IMR-90 (cell line): Measurements from ENCODE around the gene TGDS. TPM values are rescaled to one million over a fixed set of nuclear protein-coding genes. Genes with fewer than 3 reads are reported as not detected.

Experiments
- ATAC-seq: fragments of 200-7000 bp; cut with Tn5 transposase; 2 replicates; pipeline ENCODE4 v1.9.1; 2020; ENCODE audit warnings: low read depth, mild to moderate bottlenecking, moderate library complexity
- Bru-seq: library from RNA; stranded (reverse); fragments of 400-500 nt; gene quantifications from one replicate; lab custom pipeline; 2021; lab: Mats Ljungman, UMichigan
- BruChase-seq, 2 experiments: library from RNA; stranded (reverse); fragments of 400-500 nt; gene quantifications; one replicate each; lab custom pipeline; 2021; lab: Mats Ljungman, UMichigan
- BruUV-seq: library from RNA; stranded (reverse); fragments of 400-500 nt; replicated peaks from 2 replicates; lab custom pipeline; 2021; lab: Mats Ljungman, UMichigan
- CTCF ChIA-PET: fragments of 300-600 bp; formaldehyde crosslinking; extraction: SDS; loops from one replicate; lab custom pipeline; 2021; ENCODE audit warnings: antibody characterized with exemption; lab: Yijun Ruan, JAX
- POLR2A ChIA-PET: fragments of 300-600 bp; sonication (Branson Sonifier 250); formaldehyde crosslinking; loops from one replicate; lab custom pipeline; 2022; ENCODE audit warnings: antibody characterized with exemption; ENCODE audit not compliant: unreplicated experiment; lab: Charles Lee
- DNase-seq: peaks from one replicate; pipeline ENCODE4 v3.0.0; 2013
- H2AFZ ChIP-seq: replicated peaks from 2 replicates; pipeline ENCODE3; 2013; ENCODE audit warnings: low read length, mild to moderate bottlenecking; ENCODE audit not compliant: poor library complexity
- H2AK5ac ChIP-seq: 2 replicates; pipeline ENCODE4 v1.6.1; 2013; ENCODE audit warnings: low read depth, low read length, inconsistent platforms
- H2AK9ac ChIP-seq: replicated peaks from 2 replicates; pipeline ENCODE3; 2013; ENCODE audit warnings: mild to moderate bottlenecking, low read depth, low read length, moderate library complexity; ENCODE audit not compliant: poor library complexity
- H2BK120ac ChIP-seq: 2 replicates; pipeline ENCODE4 v1.6.1; 2013; ENCODE audit warnings: low read depth, low read length, inconsistent platforms
- H2BK15ac ChIP-seq: 3 replicates; pipeline ENCODE4 v1.6.1; 2013; ENCODE audit warnings: low read depth, low read length, inconsistent platforms
- H2BK20ac ChIP-seq: 2 replicates; pipeline ENCODE4 v1.6.1; 2013; ENCODE audit warnings: low read depth, mild to moderate bottlenecking, inconsistent platforms, low read length, moderate library complexity
- H2BK5ac ChIP-seq: 2 replicates; pipeline ENCODE4 v1.6.1; 2013; ENCODE audit warnings: mild to moderate bottlenecking, low read depth, low read length, inconsistent platforms; ENCODE audit not compliant: poor library complexity, severe bottlenecking
- H3K14ac ChIP-seq: replicated peaks from 2 replicates; pipeline ENCODE4 v1.6.1; 2013; ENCODE audit warnings: low read depth, low read length, inconsistent platforms
- H3K18ac ChIP-seq: 2 replicates; pipeline ENCODE4 v1.6.1; 2013; ENCODE audit warnings: low read depth, low read length, control low read depth
- H3K23ac ChIP-seq: 2 replicates; pipeline ENCODE4 v1.6.1; 2013; ENCODE audit warnings: low read depth, low read length, inconsistent platforms
- H3K27ac ChIP-seq: 2 replicates; pipeline ENCODE4 v1.5.1; 2013; ENCODE audit warnings: mild to moderate bottlenecking, control low read depth, low read length; ENCODE audit not compliant: insufficient read depth
- H3K27me3 ChIP-seq: 2 replicates; pipeline ENCODE4 v1.6.1; 2013; ENCODE audit warnings: low read length; ENCODE audit not compliant: control insufficient read depth, insufficient read depth
- H3K36me3 ChIP-seq: 2 replicates; pipeline ENCODE4 v1.6.1; 2013; ENCODE audit warnings: low read length, mixed read lengths; ENCODE audit not compliant: control insufficient read depth, insufficient read depth
- H3K4ac ChIP-seq: 2 replicates; pipeline ENCODE4 v1.6.1; 2013; ENCODE audit warnings: low read depth, low read length, inconsistent platforms
- H3K4me1 ChIP-seq: 2 replicates; pipeline ENCODE4 v1.6.1; 2013; ENCODE audit warnings: low read length, mixed read lengths; ENCODE audit not compliant: control insufficient read depth, insufficient read depth
- H3K4me2 ChIP-seq: 2 replicates; pipeline ENCODE4 v1.6.1; 2013; ENCODE audit warnings: low read depth, mild to moderate bottlenecking, control low read depth, low read length, moderate library complexity
- H3K4me3 ChIP-seq: 2 replicates; pipeline ENCODE4 v1.5.1; 2013; ENCODE audit warnings: low read depth, mild to moderate bottlenecking, control low read depth, low read length, moderate library complexity; ENCODE audit not compliant: insufficient read depth
- H3K56ac ChIP-seq: 2 replicates; pipeline ENCODE4 v1.6.1; 2013; ENCODE audit warnings: low read length, inconsistent platforms; ENCODE audit not compliant: insufficient read depth; ENCODE audit errors: extremely low read depth
- H3K79me1 ChIP-seq, 2 experiments: 2 replicates each; pipeline ENCODE4 v1.6.1; 2013; ENCODE audit warnings: low read length in 2 of 2, inconsistent platforms in 1 of 2, low read depth in 1 of 2
- H3K9ac ChIP-seq: 2 replicates; pipeline ENCODE4 v1.6.1; 2013; ENCODE audit warnings: low read depth, low read length, control low read depth
- H3K9me1 ChIP-seq: 2 replicates; pipeline ENCODE4 v1.6.1; 2013; ENCODE audit warnings: low read length, inconsistent platforms; ENCODE audit not compliant: insufficient read depth
- H3K9me3 ChIP-seq: 2 replicates; pipeline ENCODE4 v1.6.1; 2013; ENCODE audit warnings: low read length; ENCODE audit not compliant: control insufficient read depth, insufficient read depth
- H4K20me1 ChIP-seq: 2 replicates; pipeline ENCODE4 v1.6.1; 2013; ENCODE audit warnings: low read length, inconsistent platforms; ENCODE audit not compliant: insufficient read depth
- H4K5ac ChIP-seq: 2 replicates; pipeline ENCODE4 v1.6.1; 2013; ENCODE audit warnings: mild to moderate bottlenecking, low read depth, low read length, control low read depth
- H4K8ac ChIP-seq, 2 experiments: 2 replicates each; pipeline ENCODE4 v1.6.1; 2013; ENCODE audit warnings: low read depth in 2 of 2, low read length in 2 of 2, control low read depth in 1 of 2, inconsistent platforms in 1 of 2
- H4K91ac ChIP-seq: 2 replicates; pipeline ENCODE4 v1.6.1; 2013; ENCODE audit warnings: low read depth, low read length, inconsistent platforms; ENCODE audit not compliant: insufficient read depth
- BHLHE40 ChIP-seq: fragments of 150-350 bp; IDR thresholded peaks from 2 replicates; pipeline ENCODE4 v1.6.1; 2016; ENCODE audit warnings: mild to moderate bottlenecking, low read depth, low read length
- MAZ ChIP-seq: IDR thresholded peaks from 2 replicates; pipeline ENCODE4 v1.6.1; 2012; ENCODE audit warnings: low read depth, mild to moderate bottlenecking, low read length, improper control_type of control experiment, moderate library complexity, borderline replicate concordance
- MXI1 ChIP-seq: IDR thresholded peaks from 2 replicates; pipeline ENCODE4 v1.6.1; 2012; ENCODE audit warnings: low read depth, mild to moderate bottlenecking, low read length, moderate library complexity, borderline replicate concordance
- POLR2A ChIP-seq: IDR thresholded peaks from 2 replicates; pipeline ENCODE4 v1.6.1; 2012; ENCODE audit warnings: mild to moderate bottlenecking, low read depth, low read length
- WGBS, 2 experiments: methylation state at CpG; one replicate each; pipeline versions ENCODE4 v1.1.5 to v1.1.7; 2013; ENCODE audit warnings: missing lambda C conversion rate in 2 of 2; ENCODE audit not compliant: insufficient read length in 1 of 2; ENCODE audit errors: extremely low coverage in 2 of 2; 5-methylcytosine and 5-hydroxymethylcytosine counted together
- dilution Hi-C: fragments of 300-500 bp; cut with HindIII; formaldehyde crosslinking; loops from one replicate; pipeline ENCODE4 v1.14.3; 2018; ENCODE audit warnings: low sequenced_read_pairs; ENCODE audit not compliant: unreplicated experiment
- in situ Hi-C: fragments of 300-500 bp; cut with MboI; formaldehyde crosslinking; loops from 3 replicates; pipeline ENCODE4 v1.14.3; 2019; ENCODE audit warnings: low sequenced_read_pairs, inconsistent platforms, mixed read lengths
- intact Hi-C: fragments of 100-400 bp; cut with micrococcal nuclease; formaldehyde crosslinking; loops from 2 replicates; pipeline ENCODE4 v1.10.0; 2022
- long read RNA-seq: library from polyadenylated mRNA; unstranded; transcript quantifications from one replicate; pipeline ENCODE4 v2.0.0, GENCODE V29; 2021; ENCODE audit not compliant: unreplicated experiment
- polyA plus RNA-seq, 3 experiments: library from polyadenylated mRNA; depleted of rRNA; stranded (reverse); fragments of >200 nt; gene quantifications; 2 replicates each; pipeline ENCODE4 v1.2.3, GENCODE V29; 2012; ENCODE audit warnings: low replicate concordance in 1 of 3
- total RNA-seq: library from RNA; depleted of rRNA; stranded (reverse); fragments of >200 nt; gene quantifications from 2 replicates; pipeline ENCODE4 v1.2.3, GENCODE V29; 2012; rRNA removed

The TGDS gene
- total RNA-seq = 15.6 and 17.8 TPM in 2 replicates
- polyA plus RNA-seq (2012; rRNA removed) = 8.0 and 9.6 TPM in 2 replicates
- 1.8 and 2.5 TPM in 2 replicates for polyA plus RNA-seq (2012; cell fraction: cytosol; rRNA removed)
- 2.3 and 14.5 TPM in 2 replicates for polyA plus RNA-seq (2012; cell fraction: nucleus; rRNA removed; ENCODE audit: low replicate concordance)
- Bru-seq, nascent RNA = percentile 75 among the genes with signal in this experiment
- percentile 62 among the genes with signal in this experiment for BruChase-seq, experiment 1, labeled RNA remaining after a 6-hour chase
- BruChase-seq, experiment 2, labeled RNA remaining after a 2-hour chase = percentile 68 among the genes with signal in this experiment
- long read RNA-seq, transcript TGDS-201 (12 exons, 1,905 nt) = major isoform, 8 of 11 reads
- long read RNA-seq, partial matches to known transcripts = 2 of 11 reads
- long read RNA-seq, other reads (novel, unspliced or antisense) = 1 of 11 reads

GRCh38 chr13:94595950-94596574, at the start of gene TGDS:
Gene TGDS, minus strand, starts transcription at chr13:94596152. Its CDS starts 16 bp downstream, at chr13:94596136.
- Histone ChIP-seq H3K79me1 (peaks cover 16 to 31% of the 10 kb centered on the region in 2 experiments), H3K9me3 (no peaks in the 10 kb centered on the region), H2AK5ac (peak within 1 kb of the TSS; percentile 39), H2BK120ac (peak within 1 kb of the TSS; percentile 41), H2BK20ac (no peak within 1 kb of the TSS), H3K4ac (peak within 1 kb of the TSS; percentile 81), H4K8ac (peak within 1 kb of the TSS; percentile 51 to 86), H3K14ac (peak within 1 kb of the TSS; percentile 84), H3K36me3 (peaks cover 6% of the 10 kb centered on the region; the same call in 1 of the 2 replicates), H2AFZ (peak within 1 kb of the TSS; percentile 88), H3K56ac (peak within 1 kb of the TSS; percentile 84), H2BK15ac (no peak within 1 kb of the TSS), H3K4me2 (peak within 1 kb of the TSS; percentile 90), H3K4me1 (peaks cover 9% of the 10 kb centered on the region), H3K4me3 (peak within 1 kb of the TSS; percentile 63), H4K91ac (peak within 1 kb of the TSS; percentile 62), H2AK9ac (peak within 1 kb of the TSS; percentile 31), H3K23ac (peak within 1 kb of the TSS; percentile 80), H3K18ac (peak within 1 kb of the TSS; percentile 4; the same call in 1 of the 2 replicates), H3K27ac (peak within 1 kb of the TSS; percentile 70), H4K5ac (peak within 1 kb of the TSS; percentile 61), H3K9me1 (peaks cover 9% of the 10 kb centered on the region; the same call in 1 of the 2 replicates), H3K27me3 (no peaks in the 10 kb centered on the region), H2BK5ac (peak within 1 kb of the TSS; percentile 34), H4K20me1 (no peaks in the 10 kb centered on the region), H3K9ac (peak within 1 kb of the TSS; percentile 89)
- dilution Hi-C loops (no loop called here), intact Hi-C loops (loop anchor here (1.0 kb wide), 1 partner anchor 47 kb away; no protein-coding TSS in a partner anchor), in situ Hi-C loops (no loop called here)
- ATAC-seq (peak; percentile 97), DNase-seq (peak; percentile 91)
- CTCF ChIA-PET = interaction anchor here (1.0 to 1.4 kb wide), 2 partner anchors 10 to 22 kb away, joined by 3 to 4 read pairs; no protein-coding TSS in a partner anchor
- POLR2A ChIA-PET = no interaction called here
- BruUV-seq = no TSS peak
- 5% methylated on average over 16 of the region's 41 CpGs; no CpG with 5 or more reads in 1 of the 2 experiments for WGBS, 2 experiments
- TF ChIP-seq MAZ = peak; percentile 48; the same call in 1 of the 2 replicates
- no peak for TF ChIP-seq BHLHE40
- TF ChIP-seq POLR2A = peak; percentile 75; the same call in 1 of the 2 replicates
- TF ChIP-seq MXI1 = peak; percentile 60
